ENCODE results near the gene NAALADL2.

- TF ChIP-seq CTCF (IDR thresholded peaks at IDR 0.05) (no peak), ZFX (IDR thresholded peaks at IDR 0.05; ENCODE audit: borderline replicate concordance) (no peak)
Measured at GRCh38 chr3:175518459-175518858, 659.3 kb downstream of the NAALADL2 start.
